ENCODE measurements around the gene FKBP7. TPM values are rescaled to one million over a fixed set of nuclear protein-coding genes. Genes with fewer than 3 reads are reported as not detected.

The FKBP7 gene
- total RNA-seq, 2 donors from 2014 or later: 4.1 to 6.3 TPM

DNA sequence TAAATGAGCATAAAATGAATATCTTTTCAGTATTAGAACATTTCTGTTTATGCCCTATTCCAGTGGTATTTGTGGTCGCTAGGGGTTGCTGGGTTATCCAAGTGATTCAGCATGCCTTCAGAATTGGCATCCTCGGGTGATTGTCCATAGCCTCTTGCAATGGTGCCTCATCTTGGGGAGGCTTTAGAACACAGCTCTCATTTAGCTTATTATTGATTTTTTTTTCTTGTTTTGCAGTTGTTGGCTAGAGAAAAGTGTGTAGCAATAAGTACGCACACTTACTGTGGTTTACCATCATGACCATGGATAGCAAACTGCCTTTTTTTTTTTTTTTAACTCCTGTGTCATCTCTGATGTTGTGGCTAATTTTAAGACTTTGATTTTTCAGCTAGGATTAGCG lies 35.5 kb upstream of the FKBP7 start:
- no peaks in the 10 kb centered on the region for H3K27me3 Mint-ChIP-seq (ENCODE audit: insufficient read depth)
- H3K9me3 Mint-ChIP-seq: no peaks in the 10 kb centered on the region
- H3K27ac ChIP-seq (ENCODE audit: low read depth, low read length): no peak overlapping the region
- peaks cover 3% of the 10 kb centered on the region for H3K36me3 ChIP-seq (ENCODE audit: control insufficient read depth, insufficient read depth, low read length)
- H3K27me3 ChIP-seq (ENCODE audit: control insufficient read depth, insufficient read depth, low read length, poor library complexity, severe bottlenecking): no peaks in the 10 kb centered on the region
- no peak overlapping the region for H3K4me3 ChIP-seq (ENCODE audit: low read length)
- H3K4me1 ChIP-seq (ENCODE audit: control insufficient read depth, insufficient read depth, low read length): no peaks in the 10 kb centered on the region
- H3K9me3 ChIP-seq (ENCODE audit: control insufficient read depth, low read length): no peaks in the 10 kb centered on the region
- H3K4me1 Mint-ChIP-seq: no peaks in the 10 kb centered on the region
- TF ChIP-seq, protein P1, sequence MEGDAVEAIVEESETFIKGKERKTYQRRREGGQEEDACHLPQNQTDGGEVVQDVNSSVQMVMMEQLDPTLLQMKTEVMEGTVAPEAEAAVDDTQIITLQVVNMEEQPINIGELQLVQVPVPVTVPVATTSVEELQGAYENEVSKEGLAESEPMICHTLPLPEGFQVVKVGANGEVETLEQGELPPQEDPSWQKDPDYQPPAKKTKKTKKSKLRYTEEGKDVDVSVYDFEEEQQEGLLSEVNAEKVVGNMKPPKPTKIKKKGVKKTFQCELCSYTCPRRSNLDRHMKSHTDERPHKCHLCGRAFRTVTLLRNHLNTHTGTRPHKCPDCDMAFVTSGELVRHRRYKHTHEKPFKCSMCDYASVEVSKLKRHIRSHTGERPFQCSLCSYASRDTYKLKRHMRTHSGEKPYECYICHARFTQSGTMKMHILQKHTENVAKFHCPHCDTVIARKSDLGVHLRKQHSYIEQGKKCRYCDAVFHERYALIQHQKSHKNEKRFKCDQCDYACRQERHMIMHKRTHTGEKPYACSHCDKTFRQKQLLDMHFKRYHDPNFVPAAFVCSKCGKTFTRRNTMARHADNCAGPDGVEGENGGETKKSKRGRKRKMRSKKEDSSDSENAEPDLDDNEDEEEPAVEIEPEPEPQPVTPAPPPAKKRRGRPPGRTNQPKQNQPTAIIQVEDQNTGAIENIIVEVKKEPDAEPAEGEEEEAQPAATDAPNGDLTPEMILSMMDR (conservative IDR thresholded peaks at IDR 0.05): no peak
- WGBS, 2 experiments (ENCODE audit: insufficient coverage in 1 of 2, insufficient read length in 1 of 2): 91 to 100% methylated on average over 2 to 4 of the region's 4 CpGs
- peaks cover 13% of the 10 kb centered on the region for H3K36me3 Mint-ChIP-seq (ENCODE audit: low read depth)
- no peak overlapping the region for H3K4me3 Mint-ChIP-seq
- DNase-seq: no peak
- no peak overlapping the region for H3K27ac Mint-ChIP-seq
- no peak overlapping the region for H3K9ac ChIP-seq (ENCODE audit: extremely low read depth, low read length, poor library complexity, severe bottlenecking)

DNA sequence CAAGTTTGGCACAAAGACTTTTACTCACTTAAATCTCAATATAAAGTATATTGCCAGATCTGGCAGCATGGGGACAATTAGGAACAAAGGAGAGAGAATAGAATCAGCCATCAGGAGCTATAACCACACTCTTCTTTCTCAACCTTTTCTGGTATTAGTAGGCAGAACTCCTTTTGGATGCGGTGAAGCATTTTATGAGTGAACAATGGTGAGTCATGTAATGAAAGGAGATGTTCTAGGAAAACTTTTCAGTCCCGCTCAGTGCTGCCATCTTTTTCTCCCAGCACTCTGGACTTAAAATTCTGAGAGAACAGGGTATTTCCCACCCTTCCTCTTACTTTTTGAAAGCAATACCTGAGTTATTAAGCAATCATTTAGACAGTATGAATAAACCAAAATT lies 34.1 kb upstream of the FKBP7 start:
- DNase-seq: no peak
- Mint-ChIP-seq H3K27ac (peak overlapping the region; percentile 48), H3K4me1 (no peaks in the 10 kb centered on the region), H3K4me3 (no peak overlapping the region), H3K36me3 (ENCODE audit: low read depth) (peaks cover 13% of the 10 kb centered on the region), H3K27me3 (ENCODE audit: insufficient read depth) (no peaks in the 10 kb centered on the region), H3K9me3 (no peaks in the 10 kb centered on the region)
- H3K27me3 ChIP-seq (ENCODE audit: control insufficient read depth, insufficient read depth, low read length, poor library complexity, severe bottlenecking): no peaks in the 10 kb centered on the region
- H3K9me3 ChIP-seq (ENCODE audit: control insufficient read depth, low read length): no peaks in the 10 kb centered on the region
- H3K9ac ChIP-seq (ENCODE audit: extremely low read depth, low read length, poor library complexity, severe bottlenecking): no peak overlapping the region
- peaks cover 3% of the 10 kb centered on the region for H3K36me3 ChIP-seq (ENCODE audit: control insufficient read depth, insufficient read depth, low read length)
- 83 to 91% methylated on average over 1 to 2 of the region's 2 CpGs for WGBS, 2 experiments (ENCODE audit: insufficient coverage in 1 of 2, insufficient read length in 1 of 2)
- TF ChIP-seq, protein P1 (conservative IDR thresholded peaks at IDR 0.05): no peak
- no peak overlapping the region for H3K27ac ChIP-seq (ENCODE audit: low read depth, low read length)
- H3K4me3 ChIP-seq (ENCODE audit: low read length): no peak overlapping the region
- no peaks in the 10 kb centered on the region for H3K4me1 ChIP-seq (ENCODE audit: control insufficient read depth, insufficient read depth, low read length)

DNA sequence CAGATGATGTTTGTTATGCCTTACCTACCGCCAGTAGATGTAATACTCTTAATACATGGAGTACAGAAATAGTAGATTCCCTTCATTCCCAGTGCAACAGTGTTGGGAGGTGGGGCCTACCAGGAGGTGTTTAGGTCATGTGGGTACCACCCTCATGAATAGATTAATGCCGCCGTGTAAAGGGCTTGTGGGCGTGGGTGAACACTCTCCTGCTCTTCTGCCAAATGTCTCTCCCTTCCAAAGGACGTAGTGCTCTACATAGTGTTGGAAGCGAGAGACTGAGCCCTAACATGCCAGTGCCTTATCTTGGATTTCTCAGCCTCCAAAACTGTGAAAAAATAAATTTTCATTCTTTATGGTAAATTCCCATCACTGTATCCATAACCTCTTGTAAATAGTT lies 32.0 kb upstream of the FKBP7 start:
- Histone ChIP-seq H3K27me3 (ENCODE audit: control insufficient read depth, insufficient read depth, low read length, poor library complexity, severe bottlenecking) (no peaks in the 10 kb centered on the region), H3K4me3 (ENCODE audit: low read length) (no peak overlapping the region), H3K27ac (ENCODE audit: low read depth, low read length) (no peak overlapping the region), H3K9me3 (ENCODE audit: control insufficient read depth, low read length) (no peaks in the 10 kb centered on the region), H3K9ac (ENCODE audit: extremely low read depth, low read length, poor library complexity, severe bottlenecking) (no peak overlapping the region), H3K36me3 (ENCODE audit: control insufficient read depth, insufficient read depth, low read length) (peaks cover 3% of the 10 kb centered on the region), H3K4me1 (ENCODE audit: control insufficient read depth, insufficient read depth, low read length) (no peaks in the 10 kb centered on the region)
- Mint-ChIP-seq H3K9me3 (no peaks in the 10 kb centered on the region), H3K27ac (no peak overlapping the region), H3K4me1 (peaks cover 9% of the 10 kb centered on the region), H3K36me3 (ENCODE audit: low read depth) (peaks cover 13% of the 10 kb centered on the region), H3K4me3 (no peak overlapping the region), H3K27me3 (ENCODE audit: insufficient read depth) (no peaks in the 10 kb centered on the region)
- 95 to 100% methylated on average over 2 to 6 of the region's 6 CpGs for WGBS, 2 experiments (ENCODE audit: insufficient coverage in 1 of 2, insufficient read length in 1 of 2)
- TF ChIP-seq, protein P1 (conservative IDR thresholded peaks at IDR 0.05): no peak
- DNase-seq: no peak
